Keratinocyte (primary cell): Measurements from ENCODE around the gene ADAM12. TPM values are rescaled to one million over a fixed set of nuclear protein-coding genes. Genes with fewer than 3 reads are reported as not detected.
A peak's percentile ranks its signal among the peaks of the same experiment; 100 is the strongest.

Experiments used
- DNase-seq: peaks from one replicate; pipeline ENCODE4 v3.0.0-alpha.2; 2011; ENCODE audit warnings: low read depth, missing footprints, low spot score
- FAIRE-seq: peaks from 2 replicates; lab custom pipeline; 2011; peaks lifted over from hg19 to GRCh38; lab: Jason Lieb, UNC
- H2AFZ ChIP-seq: 2 replicates; pipeline ENCODE4 v1.6.0; 2012; ENCODE audit warnings: low read length, control low read depth, inconsistent platforms; ENCODE audit not compliant: control insufficient read depth
- H3K27ac ChIP-seq: 2 replicates; pipeline ENCODE4 v1.5.1; 2011; ENCODE audit warnings: low read length; ENCODE audit not compliant: control insufficient read depth, insufficient read depth
- H3K27me3 ChIP-seq: 3 replicates; pipeline ENCODE4 v1.6.0; 2011; ENCODE audit warnings: low read length; ENCODE audit not compliant: control insufficient read depth, insufficient read depth; ENCODE audit errors: extremely low read depth
- H3K36me3 ChIP-seq, 2 experiments: 2 replicates in 1 of 2; 3 replicates in 1 of 2; pipeline ENCODE4 v1.5.1; 2011; ENCODE audit warnings: low read length in 2 of 2, mild to moderate bottlenecking in 1 of 2; ENCODE audit not compliant: control insufficient read depth in 2 of 2, insufficient read depth in 2 of 2; ENCODE audit errors: extremely low read depth in 1 of 2
- H3K4me1 ChIP-seq: 3 replicates; pipeline ENCODE4 v1.5.1; 2011; ENCODE audit warnings: low read length; ENCODE audit not compliant: control insufficient read depth, insufficient read depth; ENCODE audit errors: extremely low read depth
- H3K4me2 ChIP-seq: 3 replicates; pipeline ENCODE4 v1.6.0; 2011; ENCODE audit warnings: low read depth, low read length; ENCODE audit not compliant: control insufficient read depth, insufficient read depth; ENCODE audit errors: extremely low read depth
- H3K4me3 ChIP-seq, 3 experiments: fragments of 200-600 bp in 1 of 3; sonication (generic) in 1 of 3; 2 replicates in 2 of 3; 3 replicates in 1 of 3; pipeline ENCODE4 v1.5.1; 2011 to 2016; ENCODE audit warnings: low read length in 3 of 3, mild to moderate bottlenecking in 3 of 3, control low read depth in 2 of 3, inconsistent platforms in 1 of 3, low read depth in 1 of 3, mixed read lengths in 1 of 3, mixed run types in 1 of 3, moderate library complexity in 1 of 3; ENCODE audit not compliant: control insufficient read depth in 2 of 3, insufficient read depth in 2 of 3; ENCODE audit errors: extremely low read depth in 1 of 3
- H3K79me2 ChIP-seq: 2 replicates; pipeline ENCODE4 v1.6.0; 2012; ENCODE audit warnings: low read length; ENCODE audit not compliant: control insufficient read depth, insufficient read depth
- H3K9ac ChIP-seq: 3 replicates; pipeline ENCODE4 v1.6.0; 2011; ENCODE audit warnings: low read length; ENCODE audit not compliant: control insufficient read depth, insufficient read depth; ENCODE audit errors: extremely low read depth
- H3K9me1 ChIP-seq: 3 replicates; pipeline ENCODE4 v1.6.0; 2011; ENCODE audit warnings: low read length; ENCODE audit not compliant: control insufficient read depth, insufficient read depth; ENCODE audit errors: extremely low read depth
- H3K9me3 ChIP-seq: 2 replicates; pipeline ENCODE4 v1.5.1; 2012; ENCODE audit warnings: low read depth, low read length; ENCODE audit not compliant: control insufficient read depth
- H4K20me1 ChIP-seq: 3 replicates; pipeline ENCODE4 v1.6.0; 2011; ENCODE audit warnings: low read length; ENCODE audit not compliant: control insufficient read depth, insufficient read depth; ENCODE audit errors: extremely low read depth
- EZH2 ChIP-seq: IDR thresholded peaks from one replicate; pipeline ENCODE4 v1.6.1; 2012; ENCODE audit warnings: inconsistent platforms, mild to moderate bottlenecking, low read length, moderate library complexity
- dilution Hi-C: fragments of 300-500 bp; cut with MboI; formaldehyde crosslinking; loops from one replicate; pipeline ENCODE4 v1.7.0; 2020; ENCODE audit warnings: low sequenced_read_pairs; ENCODE audit not compliant: extremely low pct_ligation_motif_present
- polyA plus RNA-seq, 5 experiments: library from polyadenylated mRNA; depleted of rRNA in 3 of 5; stranded (reverse) in 3 of 5; stranded (forward) in 1 of 5; unstranded in 1 of 5; fragments of >200 nt; gene quantifications; 1 replicate in 1 of 5; 2 replicates in 3 of 5; 3 replicates in 1 of 5; pipeline versions ENCODE4 v1.2.1 to v1.2.3, GENCODE V29; 2011 to 2012; ENCODE audit warnings: missing spikeins in 2 of 5, low read depth in 1 of 5, low replicate concordance in 1 of 5
- TF ChIP-seq, protein P1 (sequence below), 3 experiments: IDR thresholded peaks in 1 of 3; conservative IDR thresholded peaks in 1 of 3; optimal IDR thresholded peaks in 1 of 3; 2 replicates in 2 of 3; 3 replicates in 1 of 3; pipeline versions ENCODE3 to v1.5.1; 2011; ENCODE audit warnings: low read length in 3 of 3, mild to moderate bottlenecking in 3 of 3, moderate library complexity in 2 of 3, control low read depth in 1 of 3, inconsistent platforms in 1 of 3; ENCODE audit not compliant: insufficient read depth in 2 of 3; ENCODE audit errors: extremely low read depth in 1 of 3

The ADAM12 gene
- polyA plus RNA-seq, 1 donor (not counting 4 experiments of a cell fraction or from before 2014, with no cell fraction given): 0.07 TPM

DNA sequence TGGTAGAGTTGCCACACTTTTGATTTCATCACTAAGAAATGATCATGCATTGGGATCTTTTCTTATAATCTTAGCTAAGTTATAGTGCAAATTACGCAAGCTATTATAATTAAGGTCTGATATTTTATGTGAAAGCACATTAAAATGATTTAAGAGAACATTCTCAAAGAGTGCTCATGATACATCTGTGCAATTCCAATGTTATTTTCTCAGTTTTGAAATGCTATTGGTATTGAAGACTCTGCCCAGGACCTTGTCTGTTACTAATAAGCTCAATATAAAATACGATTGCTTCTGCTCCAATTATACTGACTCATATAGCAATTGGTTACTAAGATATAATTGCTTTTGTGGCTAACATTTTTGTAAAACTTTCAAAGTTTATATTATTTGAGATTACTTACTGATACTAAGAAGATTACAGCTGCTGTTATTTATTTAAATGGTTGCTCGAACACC lies 180.9 kb downstream of the ADAM12 start:
- H3K27ac ChIP-seq: no peak overlapping the region
- dilution Hi-C loops: no loop called here
- no peaks in the 10 kb centered on the region for H3K9me1 ChIP-seq
- H3K79me2 ChIP-seq: no peaks in the 10 kb centered on the region
- H3K36me3 ChIP-seq: no peaks in the 10 kb centered on the region
- FAIRE-seq (no peak), DNase-seq (no peak)
- H3K9me3 ChIP-seq: no peaks in the 10 kb centered on the region
- no peak overlapping the region for H3K9ac ChIP-seq
- no peak overlapping the region for H2AFZ ChIP-seq
- peaks cover 7% of the 10 kb centered on the region for H3K27me3 ChIP-seq
- H4K20me1 ChIP-seq: no peaks in the 10 kb centered on the region
- peaks cover 8% of the 10 kb centered on the region for H3K4me1 ChIP-seq
- H3K4me2 ChIP-seq: no peak overlapping the region
- TF ChIP-seq, protein P1, sequence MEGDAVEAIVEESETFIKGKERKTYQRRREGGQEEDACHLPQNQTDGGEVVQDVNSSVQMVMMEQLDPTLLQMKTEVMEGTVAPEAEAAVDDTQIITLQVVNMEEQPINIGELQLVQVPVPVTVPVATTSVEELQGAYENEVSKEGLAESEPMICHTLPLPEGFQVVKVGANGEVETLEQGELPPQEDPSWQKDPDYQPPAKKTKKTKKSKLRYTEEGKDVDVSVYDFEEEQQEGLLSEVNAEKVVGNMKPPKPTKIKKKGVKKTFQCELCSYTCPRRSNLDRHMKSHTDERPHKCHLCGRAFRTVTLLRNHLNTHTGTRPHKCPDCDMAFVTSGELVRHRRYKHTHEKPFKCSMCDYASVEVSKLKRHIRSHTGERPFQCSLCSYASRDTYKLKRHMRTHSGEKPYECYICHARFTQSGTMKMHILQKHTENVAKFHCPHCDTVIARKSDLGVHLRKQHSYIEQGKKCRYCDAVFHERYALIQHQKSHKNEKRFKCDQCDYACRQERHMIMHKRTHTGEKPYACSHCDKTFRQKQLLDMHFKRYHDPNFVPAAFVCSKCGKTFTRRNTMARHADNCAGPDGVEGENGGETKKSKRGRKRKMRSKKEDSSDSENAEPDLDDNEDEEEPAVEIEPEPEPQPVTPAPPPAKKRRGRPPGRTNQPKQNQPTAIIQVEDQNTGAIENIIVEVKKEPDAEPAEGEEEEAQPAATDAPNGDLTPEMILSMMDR (optimal IDR thresholded peaks at IDR 0.05 in 1 of 3, IDR thresholded peaks at IDR 0.05 in 1 of 3, conservative IDR thresholded peaks at IDR 0.05 in 1 of 3; ENCODE audit: extremely low read depth in 1 of 3, insufficient read depth in 2 of 3, low read length in 3 of 3): no peak
- no peak for TF ChIP-seq EZH2
- no peak overlapping the region for H3K4me3 ChIP-seq

DNA sequence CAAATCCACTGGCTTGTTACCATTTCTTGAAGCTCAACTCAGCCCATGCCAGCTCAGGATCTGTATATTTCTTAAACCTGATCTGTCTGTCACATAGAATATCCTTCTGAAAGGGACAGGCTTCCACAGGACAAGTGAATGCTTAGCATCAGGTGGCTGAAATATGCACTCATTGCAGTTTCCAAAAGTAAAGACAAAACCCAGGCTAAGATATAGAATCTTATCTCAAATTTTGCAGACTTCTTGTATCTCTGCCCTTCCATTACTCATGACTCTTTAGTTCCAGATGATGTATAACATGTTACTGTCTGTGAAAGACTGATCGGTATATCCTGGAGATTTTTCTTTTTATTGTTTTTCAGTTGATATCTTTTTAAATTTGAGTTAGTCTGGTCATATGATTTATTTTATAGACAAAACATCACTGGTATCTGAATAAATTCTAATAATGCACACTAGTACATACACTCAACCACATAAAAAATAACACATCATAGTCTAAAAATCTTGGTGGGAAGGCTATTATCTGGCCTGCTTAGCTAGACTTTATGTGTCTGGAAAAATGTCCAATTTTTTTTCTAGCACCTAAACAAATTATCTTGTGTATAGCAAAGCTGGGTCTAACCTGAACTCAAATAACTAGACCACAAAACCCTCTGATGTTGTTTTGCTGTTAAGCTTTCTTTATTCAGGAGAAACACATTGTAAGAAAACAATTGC lies 182.6 kb downstream of the ADAM12 start:
- Histone ChIP-seq H4K20me1 (no peaks in the 10 kb centered on the region), H3K27me3 (no peaks in the 10 kb centered on the region), H3K79me2 (no peaks in the 10 kb centered on the region), H3K4me3 (no peak overlapping the region), H3K9me1 (no peaks in the 10 kb centered on the region), H3K4me2 (no peak overlapping the region), H3K4me1 (peaks cover 8% of the 10 kb centered on the region), H3K27ac (no peak overlapping the region), H3K36me3 (no peaks in the 10 kb centered on the region), H3K9ac (no peak overlapping the region), H3K9me3 (no peaks in the 10 kb centered on the region), H2AFZ (no peak overlapping the region)
- TF ChIP-seq EZH2: no peak
- TF ChIP-seq, protein P1 (optimal IDR thresholded peaks at IDR 0.05 in 1 of 3, IDR thresholded peaks at IDR 0.05 in 1 of 3, conservative IDR thresholded peaks at IDR 0.05 in 1 of 3; ENCODE audit: extremely low read depth in 1 of 3, insufficient read depth in 2 of 3, low read length in 3 of 3): no peak
- peak; percentile 49 for FAIRE-seq
- dilution Hi-C loops: no loop called here
- no peak for DNase-seq
